SK-N-MC (cell line): ENCODE data around the gene DYNLT5.

ENCODE experiments used
- EZH2 ChIP-seq: fragments of 200-600 bp; sonication (generic); IDR thresholded peaks from one replicate; pipeline ENCODE4 v1.6.1; 2017; ENCODE audit warnings: antibody characterized with exemption
- FOXP2 ChIP-seq: optimal IDR thresholded peaks from 2 replicates; pipeline ENCODE3; 2011; ENCODE audit warnings: mild to moderate bottlenecking, moderate library complexity; ENCODE audit not compliant: insufficient read depth; ENCODE audit errors: extremely low read length, control extremely low read depth
- POLR2AphosphoS5 ChIP-seq: IDR thresholded peaks from 2 replicates; pipeline ENCODE4 v1.6.1; 2012; ENCODE audit warnings: mild to moderate bottlenecking, low read depth, low read length, borderline replicate concordance

DNA sequence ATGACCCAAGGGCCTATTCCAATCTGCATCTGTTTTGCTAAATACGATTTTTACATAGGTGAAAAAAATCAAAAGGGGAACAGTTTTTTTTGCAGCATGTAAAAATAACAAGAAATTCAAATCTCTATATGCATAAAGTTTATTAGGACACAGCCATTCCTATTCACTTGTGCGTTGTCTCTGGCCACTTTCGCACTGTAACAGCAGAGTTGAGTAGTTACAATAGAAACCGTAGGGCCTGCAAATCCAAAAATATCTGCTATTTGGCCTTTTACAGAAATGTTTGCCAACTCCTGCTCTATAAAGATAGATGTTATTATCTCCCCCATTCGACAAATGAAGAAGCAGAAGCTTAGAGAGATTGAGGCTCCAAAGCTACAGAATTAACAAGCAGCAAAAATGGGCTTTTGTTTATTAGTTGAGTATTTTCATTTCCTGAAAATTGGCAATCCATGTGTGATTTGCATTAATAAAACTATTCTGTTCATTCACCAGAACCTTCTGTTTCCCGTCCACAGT is 5.5 kb downstream of the DYNLT5 start:
- TF ChIP-seq POLR2AphosphoS5: no peak
- TF ChIP-seq EZH2: no peak
- no peak for TF ChIP-seq FOXP2
